ENCODE results near the gene PLAU. TPM values are rescaled to one million over a fixed set of nuclear protein-coding genes. Genes with fewer than 3 reads are reported as not detected.
A peak's percentile ranks its signal among the peaks of the same experiment; 100 is the strongest.

The PLAU gene
- total RNA-seq = under 1 TPM; 0.61 to 0.62 TPM

DNA sequence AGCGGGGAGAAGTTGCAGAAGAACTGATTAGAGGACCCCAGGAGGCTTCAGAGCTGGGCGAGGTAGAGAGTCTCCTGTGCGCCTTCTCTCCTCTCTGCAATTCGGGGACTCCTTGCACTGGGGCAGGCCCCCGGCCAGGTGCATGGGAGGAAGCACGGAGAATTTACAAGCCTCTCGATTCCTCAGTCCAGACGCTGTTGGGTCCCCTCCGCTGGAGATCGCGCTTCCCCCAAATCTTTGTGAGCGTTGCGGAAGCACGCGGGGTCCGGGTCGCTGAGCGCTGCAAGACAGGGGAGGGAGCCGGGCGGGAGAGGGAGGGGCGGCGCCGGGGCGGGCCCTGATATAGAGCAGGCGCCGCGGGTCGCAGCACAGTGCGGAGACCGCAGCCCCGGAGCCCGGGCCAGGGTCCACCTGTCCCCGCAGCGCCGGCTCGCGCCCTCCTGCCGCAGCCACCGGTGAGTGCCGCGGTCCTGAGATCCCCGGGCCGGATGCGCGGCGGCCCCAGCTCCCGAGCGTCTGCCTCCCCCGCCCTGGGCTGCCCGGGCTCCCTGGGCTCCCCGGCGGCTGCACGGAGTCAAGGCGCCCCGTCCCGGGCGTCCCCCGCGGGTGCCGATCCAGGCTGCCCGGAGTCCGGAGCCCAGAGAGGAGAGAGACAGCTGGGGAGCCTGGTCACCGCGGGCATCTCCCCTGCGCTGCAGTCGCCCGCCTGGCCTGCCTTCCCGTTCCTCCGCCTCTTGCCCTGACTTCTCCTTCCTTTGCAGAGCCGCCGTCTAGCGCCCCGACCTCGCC, at the start of gene PLAU:
Gene PLAU, plus strand, starts transcription at position 369 of the 789 bp plus-strand sequence. CDS start 424 bp downstream, outside the sequence.
- peaks cover 33% of the 10 kb centered on the region for H3K4me1 Mint-ChIP-seq
- H3K27ac Mint-ChIP-seq = peak within 1 kb of the TSS; percentile 82
- DNase-seq = peak; percentile 71
- peak within 1 kb of the TSS; percentile 94 for H3K4me3 Mint-ChIP-seq
- peak; percentile 74 for ATAC-seq (ENCODE audit: low read depth)
- H3K27me3 Mint-ChIP-seq = peaks cover 67% of the 10 kb centered on the region
- no peaks in the 10 kb centered on the region for H3K9me3 Mint-ChIP-seq
- POLR2A ChIA-PET = interaction anchor here (1.0 kb wide), 1 partner anchor 9 kb away, joined by 5 read pairs; no protein-coding TSS in a partner anchor
- peaks cover 4% of the 10 kb centered on the region for H3K36me3 Mint-ChIP-seq

DNA sequence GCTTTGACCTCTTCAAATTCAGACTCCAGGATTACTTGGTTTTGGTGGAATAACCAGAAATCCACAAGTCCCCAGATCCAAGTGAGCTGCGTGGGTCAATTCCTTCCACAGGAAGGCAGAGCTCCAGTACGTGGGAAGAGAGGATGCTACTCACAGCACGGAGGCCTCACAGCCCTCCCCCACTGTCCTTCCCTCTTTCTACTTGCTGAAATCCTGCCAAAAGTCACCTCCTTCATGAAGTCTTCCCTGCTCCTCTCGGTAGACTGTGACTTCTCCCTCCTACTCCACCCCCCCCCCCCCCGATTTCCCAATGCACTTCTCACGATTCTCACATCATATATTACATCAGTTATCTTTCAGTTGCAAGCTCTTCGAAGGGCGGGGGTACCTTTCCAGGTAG, 48.9 kb upstream of the PLAU start:
- H3K4me1 Mint-ChIP-seq = peaks cover 82% of the 10 kb centered on the region
- DNase-seq = no peak

DNA sequence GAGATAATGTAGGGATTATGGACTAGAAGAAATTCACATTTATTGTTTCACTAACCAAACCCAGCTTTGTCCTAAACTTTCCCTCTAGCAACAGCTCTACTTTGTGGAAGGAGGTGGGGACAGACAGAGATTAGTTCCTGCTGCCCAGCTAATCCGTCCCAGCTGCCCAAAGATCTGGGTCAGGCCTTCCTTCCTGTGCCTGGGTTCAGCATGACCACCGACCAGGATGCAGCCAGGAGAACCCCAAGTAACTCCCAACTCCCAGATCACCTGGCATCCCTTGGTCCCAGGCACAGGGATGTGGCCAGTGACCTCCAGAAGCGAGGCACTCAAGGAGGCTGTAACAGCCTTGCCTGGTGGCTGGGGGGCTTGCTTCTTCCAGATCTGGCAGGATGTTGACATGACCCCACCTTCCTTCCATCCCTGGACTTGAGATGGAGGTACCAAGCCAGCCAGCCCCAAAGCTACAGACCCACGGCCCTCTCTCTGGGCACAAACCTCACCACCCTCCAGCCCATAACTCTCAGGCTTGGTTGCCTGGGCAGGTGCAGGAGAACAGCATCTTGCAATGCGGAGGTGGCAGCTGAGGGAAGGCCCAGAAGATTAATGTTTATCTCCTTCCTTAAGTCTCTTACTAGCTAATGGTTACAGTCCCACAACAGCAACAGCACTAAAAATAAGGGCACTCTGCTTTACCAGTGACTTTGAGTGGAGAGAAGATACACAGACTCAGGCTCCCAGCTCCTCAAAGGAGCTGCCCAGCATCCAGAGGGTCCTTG, 47.7 kb upstream of the PLAU start:
- DNase-seq (no peak), ATAC-seq (ENCODE audit: low read depth) (no peak)
- H3K27me3 Mint-ChIP-seq = no peaks in the 10 kb centered on the region
- H3K36me3 Mint-ChIP-seq = peaks cover 22% of the 10 kb centered on the region
- no peak overlapping the region for H3K4me3 Mint-ChIP-seq
- no peak overlapping the region for H3K27ac Mint-ChIP-seq
- H3K9me3 Mint-ChIP-seq = no peaks in the 10 kb centered on the region
- POLR2A ChIA-PET = interaction anchor here (3.0 kb wide), 1 partner anchor 11 kb away, joined by 20 read pairs; the partner anchor contains the start of gene CAMK2G
- H3K4me1 Mint-ChIP-seq = peaks cover 76% of the 10 kb centered on the region

More for the DNA sequence above, 48.9 kb upstream of the PLAU start:
- Mint-ChIP-seq H3K36me3 (peaks cover 25% of the 10 kb centered on the region), H3K27me3 (no peaks in the 10 kb centered on the region), H3K9me3 (no peaks in the 10 kb centered on the region), H3K27ac (peak overlapping the region; percentile 16), H3K4me3 (no peak overlapping the region)
- POLR2A ChIA-PET = interaction anchor here (1.3 to 3.0 kb wide), 2 partner anchors 13 to 17 kb away, joined by 5 to 20 read pairs; partner anchors contain the start of gene CAMK2G
- no peak for ATAC-seq (ENCODE audit: low read depth)

DNA sequence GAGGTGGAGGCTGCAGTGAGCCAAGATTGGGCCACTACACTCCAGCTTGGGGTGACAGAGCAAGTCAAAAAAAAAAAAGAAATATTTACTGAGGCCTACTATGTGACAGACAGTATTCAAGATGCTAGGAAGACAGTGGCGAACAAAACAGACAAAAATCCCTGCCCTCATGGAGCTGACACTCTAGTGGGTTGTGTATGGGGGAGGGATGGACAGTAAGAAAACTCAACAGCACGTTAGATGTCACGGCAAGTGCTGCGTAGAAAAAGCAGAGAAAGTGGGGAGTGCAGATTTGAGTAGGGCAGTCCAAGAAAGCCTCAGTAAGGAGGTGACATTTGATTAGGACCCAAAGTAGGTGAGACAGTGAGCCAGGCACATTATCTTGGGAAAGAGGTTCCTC, 46.7 kb upstream of the PLAU start:
- POLR2A ChIA-PET = interaction anchor here (3.0 kb wide), 1 partner anchor 10 kb away, joined by 20 read pairs; the partner anchor contains the start of gene CAMK2G
- DNase-seq = no peak
- Mint-ChIP-seq H3K4me3 (peak overlapping the region; percentile 77), H3K27ac (peak overlapping the region; percentile 98), H3K4me1 (peaks cover 70% of the 10 kb centered on the region), H3K27me3 (no peaks in the 10 kb centered on the region), H3K36me3 (peaks cover 19% of the 10 kb centered on the region), H3K9me3 (no peaks in the 10 kb centered on the region)
- ATAC-seq (ENCODE audit: low read depth) = no peak

DNA sequence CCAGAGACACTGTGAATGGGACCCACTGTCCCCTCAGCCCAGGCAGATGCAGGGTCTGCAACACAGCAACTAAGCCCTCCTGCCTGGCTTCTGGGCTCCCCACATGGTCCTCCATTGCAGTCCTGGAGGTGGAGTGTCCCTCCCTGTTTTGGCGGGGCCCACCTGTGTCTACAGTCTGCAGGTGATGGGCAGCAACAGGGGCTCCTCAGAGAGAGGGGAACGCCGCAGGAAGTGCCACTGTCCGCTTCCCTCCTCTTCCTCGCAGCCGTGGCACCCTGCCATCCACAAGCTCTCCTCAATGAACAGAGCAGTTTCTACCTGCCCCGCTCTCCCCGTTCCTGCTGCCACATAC, 45.8 kb upstream of the PLAU start:
- ATAC-seq (ENCODE audit: low read depth) = no peak
- peaks cover 18% of the 10 kb centered on the region for H3K36me3 Mint-ChIP-seq
- POLR2A ChIA-PET = interaction anchor here (1.0 to 2.4 kb wide), 5 partner anchors 8 to 16 kb away, joined by 3 to 22 read pairs (median 10); partner anchors contain the start of gene CAMK2G

DNA sequence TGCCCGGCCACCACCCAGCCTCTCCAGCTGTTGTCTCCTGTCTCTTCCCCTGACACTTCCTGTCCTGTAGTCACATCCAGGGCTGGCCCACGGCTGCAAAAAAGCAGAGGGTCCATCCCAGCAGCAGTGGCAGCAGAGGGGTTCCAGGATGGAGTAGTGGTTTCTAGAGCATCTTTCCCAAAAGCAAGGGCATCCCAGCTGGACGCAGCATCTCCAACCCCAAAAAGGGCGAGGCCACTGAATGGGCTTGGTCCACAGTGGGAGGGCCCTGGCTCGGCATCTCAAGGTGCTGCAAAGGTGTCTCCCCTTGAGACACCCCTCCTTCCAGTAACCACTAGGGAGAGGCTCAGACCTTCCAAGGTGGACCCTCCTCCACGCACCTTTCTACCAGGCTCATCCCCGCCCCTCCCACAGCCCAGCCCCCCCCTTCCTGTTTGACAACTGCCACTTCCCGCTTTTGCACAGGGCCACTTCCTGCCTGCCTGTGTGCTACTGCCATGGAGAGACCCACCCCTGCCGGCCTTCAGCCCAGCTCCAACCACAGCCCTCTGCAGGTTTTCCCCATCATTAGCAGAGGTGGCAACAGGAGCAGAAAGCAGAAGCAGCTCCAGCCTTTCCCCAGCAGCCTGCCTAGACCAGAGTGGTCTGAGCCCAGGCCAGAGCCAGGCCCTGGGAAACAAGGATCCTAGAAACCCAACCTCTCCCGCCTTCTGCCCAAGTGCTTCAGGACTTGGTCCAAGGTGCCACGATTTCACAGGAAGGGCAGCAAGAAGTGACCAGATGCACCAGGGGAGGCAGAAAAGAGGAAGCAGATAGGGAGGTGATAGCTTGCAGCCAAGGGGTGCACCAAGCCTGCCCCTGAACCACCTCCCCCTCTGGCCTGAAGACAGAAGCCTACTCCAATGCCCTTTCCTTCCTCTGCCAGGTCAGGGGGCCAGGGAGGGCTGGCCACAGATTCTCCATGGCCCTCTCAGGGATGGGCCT, 45.2 kb upstream of the PLAU start:
- POLR2A ChIA-PET = interaction anchor here (0.7 to 2.4 kb wide), 8 partner anchors 9 to 126 kb away, joined by 3 to 22 read pairs (median 4); partner anchors contain the start of gene CAMK2G
- H3K27me3 Mint-ChIP-seq = no peaks in the 10 kb centered on the region

More for the DNA sequence above, 45.8 kb upstream of the PLAU start:
- no peaks in the 10 kb centered on the region for H3K9me3 Mint-ChIP-seq
- DNase-seq = no peak
- H3K27ac Mint-ChIP-seq = peak overlapping the region; percentile 98
- H3K4me1 Mint-ChIP-seq = peaks cover 63% of the 10 kb centered on the region
- no peaks in the 10 kb centered on the region for H3K27me3 Mint-ChIP-seq
- peak overlapping the region; percentile 77 for H3K4me3 Mint-ChIP-seq

DNA sequence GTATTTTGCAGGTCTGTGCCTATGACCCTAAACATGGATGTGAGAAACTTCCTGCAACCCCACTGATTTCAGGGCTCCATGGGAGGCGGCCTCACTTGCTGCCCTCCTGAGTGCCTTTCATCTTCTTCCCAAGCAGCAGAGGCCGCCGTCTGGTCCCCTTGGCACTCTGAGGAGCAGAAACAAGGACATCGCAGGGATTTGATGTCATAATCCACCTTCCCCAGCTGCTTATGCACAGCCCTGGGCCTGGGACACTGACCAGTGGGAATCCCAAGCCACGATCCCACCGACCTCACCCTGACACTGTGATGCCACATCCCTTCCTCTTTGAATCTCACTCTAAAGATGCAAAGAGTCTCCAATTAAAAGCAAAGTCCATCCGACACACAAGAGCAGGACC, 44.3 kb upstream of the PLAU start:
- Mint-ChIP-seq H3K27ac (peak overlapping the region; percentile 98), H3K27me3 (no peaks in the 10 kb centered on the region), H3K4me1 (peaks cover 65% of the 10 kb centered on the region), H3K4me3 (peak overlapping the region; percentile 77), H3K36me3 (peaks cover 24% of the 10 kb centered on the region), H3K9me3 (no peaks in the 10 kb centered on the region)
- POLR2A ChIA-PET = interaction anchor here (0.7 to 2.4 kb wide), 5 partner anchors 8 to 56 kb away, joined by 3 to 22 read pairs (median 10); partner anchors contain the start of gene CAMK2G
- ATAC-seq (ENCODE audit: low read depth) = no peak
- no peak for DNase-seq

More for the DNA sequence above, 45.2 kb upstream of the PLAU start:
- Mint-ChIP-seq H3K36me3 (peaks cover 19% of the 10 kb centered on the region), H3K4me1 (peaks cover 61% of the 10 kb centered on the region), H3K27ac (peak overlapping the region; percentile 98), H3K4me3 (peak overlapping the region; percentile 77), H3K9me3 (no peaks in the 10 kb centered on the region)
- ATAC-seq (ENCODE audit: low read depth) (peak; percentile 87), DNase-seq (peak; percentile 59)

DNA sequence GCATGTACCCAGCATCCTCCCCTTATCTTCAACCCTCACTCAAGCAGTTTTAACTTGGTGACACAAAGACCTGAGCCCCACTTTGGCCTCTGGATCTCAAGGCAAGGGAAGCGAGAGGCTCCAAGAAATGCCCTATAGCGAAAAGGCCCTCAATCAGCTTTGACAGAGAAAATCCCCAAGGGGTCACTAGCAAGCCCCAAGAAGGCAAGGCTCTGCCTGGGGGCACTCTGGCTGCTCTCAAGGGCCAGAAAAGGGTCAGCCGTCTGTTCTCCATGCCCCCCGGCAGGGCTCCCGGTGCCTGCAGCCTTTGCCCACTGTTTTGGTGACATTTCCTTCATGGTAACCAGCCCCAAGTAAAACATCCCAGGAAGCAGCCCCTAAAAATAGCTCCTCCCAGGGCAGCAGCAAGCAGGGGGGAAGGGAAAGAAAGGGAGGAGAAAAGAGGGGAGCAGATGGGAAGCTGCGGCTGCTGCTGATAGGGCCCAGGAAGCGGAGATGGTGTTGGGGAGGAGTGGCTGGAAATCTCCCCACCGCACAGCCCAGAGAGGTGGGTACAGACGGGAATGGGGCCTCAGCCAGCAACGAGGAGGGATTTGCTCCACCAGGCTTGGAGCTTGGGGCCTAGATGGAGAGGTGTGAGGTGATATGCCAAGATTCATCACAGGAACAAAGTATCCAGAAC, 43.7 kb upstream of the PLAU start:
- peaks cover 24% of the 10 kb centered on the region for H3K36me3 Mint-ChIP-seq
- peaks cover 63% of the 10 kb centered on the region for H3K4me1 Mint-ChIP-seq
- no peak overlapping the region for H3K4me3 Mint-ChIP-seq
- DNase-seq (no peak), ATAC-seq (ENCODE audit: low read depth) (no peak)
- H3K9me3 Mint-ChIP-seq = no peaks in the 10 kb centered on the region
- peak overlapping the region; percentile 98 for H3K27ac Mint-ChIP-seq
- POLR2A ChIA-PET = interaction anchor here (2.4 kb wide), 1 partner anchor 12 kb away, joined by 12 read pairs; no protein-coding TSS in a partner anchor
- H3K27me3 Mint-ChIP-seq = no peaks in the 10 kb centered on the region

DNA sequence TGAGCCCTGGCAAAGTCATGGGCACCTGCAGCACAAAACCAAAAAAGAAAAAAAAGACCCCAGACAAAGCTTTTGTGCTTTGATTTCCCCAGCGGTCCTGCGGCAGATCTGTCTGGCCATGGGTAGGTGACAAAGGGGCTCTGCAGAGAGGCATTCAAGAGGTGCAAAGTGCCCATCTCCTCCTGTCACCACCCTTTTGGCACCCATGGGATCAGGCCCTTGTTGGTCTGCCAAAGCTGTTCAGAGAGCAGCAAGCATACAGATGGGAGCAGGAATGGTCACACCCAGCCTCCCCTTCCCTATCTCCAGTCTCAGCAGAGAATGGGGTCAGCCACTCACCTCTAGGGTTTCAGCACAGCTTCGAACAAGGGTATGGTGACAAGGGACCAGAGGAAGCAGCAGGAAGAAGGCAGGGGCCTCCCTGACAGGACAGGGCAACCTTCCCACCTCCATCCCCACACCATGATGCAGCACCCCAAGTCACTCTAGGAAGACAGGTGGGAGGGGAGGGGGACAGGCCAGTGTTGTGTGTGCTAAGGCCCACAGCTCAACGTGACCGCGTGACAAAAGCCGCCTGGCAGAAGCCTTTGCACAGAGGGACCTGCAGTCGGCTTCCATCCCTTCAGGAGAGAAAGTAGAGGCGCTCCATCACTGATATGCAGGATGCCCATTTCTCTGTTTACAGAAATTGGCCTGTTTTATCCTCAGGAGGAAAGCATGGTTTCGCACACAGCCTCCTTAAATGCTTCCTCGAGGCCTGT, 42.9 kb upstream of the PLAU start:
- POLR2A ChIA-PET = no interaction called here
- Mint-ChIP-seq H3K4me3 (no peak overlapping the region), H3K4me1 (peaks cover 64% of the 10 kb centered on the region), H3K9me3 (no peaks in the 10 kb centered on the region), H3K36me3 (peaks cover 30% of the 10 kb centered on the region), H3K27me3 (no peaks in the 10 kb centered on the region), H3K27ac (peak overlapping the region; percentile 43)
- no peak for DNase-seq
- no peak for ATAC-seq (ENCODE audit: low read depth)

DNA sequence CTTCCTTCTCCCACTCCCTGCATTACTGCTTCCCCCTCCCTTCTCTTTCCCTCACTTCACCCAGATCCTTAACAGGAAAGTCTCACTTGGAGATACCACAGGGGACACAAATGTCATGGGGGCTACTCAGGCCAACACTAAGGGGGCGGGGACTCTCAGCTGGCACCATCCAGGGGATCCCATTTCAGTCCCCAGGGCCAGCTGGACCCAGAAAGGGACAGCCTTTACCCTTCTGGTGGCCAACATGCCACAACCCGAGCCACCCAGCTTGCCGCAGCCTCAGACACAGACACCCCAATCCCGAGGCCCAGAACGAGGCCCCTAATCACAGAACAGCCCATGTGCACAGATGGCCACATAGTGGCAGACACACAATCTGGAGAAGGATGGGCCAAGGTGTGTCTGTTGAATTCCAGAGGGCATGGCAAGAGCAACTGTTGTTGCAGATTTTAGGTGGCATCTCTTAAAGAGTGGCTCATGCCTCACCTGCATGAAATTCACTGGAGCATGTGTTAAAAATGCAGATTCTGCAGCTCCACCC, 42.2 kb upstream of the PLAU start:
- H3K36me3 Mint-ChIP-seq = peaks cover 30% of the 10 kb centered on the region
- no peak for DNase-seq
- H3K9me3 Mint-ChIP-seq = no peaks in the 10 kb centered on the region
- H3K4me3 Mint-ChIP-seq = no peak overlapping the region
- H3K27me3 Mint-ChIP-seq = no peaks in the 10 kb centered on the region
- peak overlapping the region; percentile 18 for H3K27ac Mint-ChIP-seq
- H3K4me1 Mint-ChIP-seq = peaks cover 60% of the 10 kb centered on the region
- no peak for ATAC-seq (ENCODE audit: low read depth)
- POLR2A ChIA-PET = interaction anchor here (1.4 kb wide), 1 partner anchor 11 kb away, joined by 3 read pairs; no protein-coding TSS in a partner anchor
